GM18951 (cell line): ENCODE data around the gene RNF4.

Source experiments
- POLR2A ChIP-seq: IDR thresholded peaks from 4 replicates; pipeline ENCODE4 v1.6.1; 2011; ENCODE audit warnings: mild to moderate bottlenecking; ENCODE audit not compliant: insufficient read length, insufficient read depth; ENCODE audit errors: extremely low read depth
- in situ Hi-C: fragments of 300-500 bp; cut with MboI; formaldehyde crosslinking; loops from one replicate; pipeline ENCODE4 v1.12.0; 2022; ENCODE audit warnings: low sequenced_read_pairs, mixed read lengths, inconsistent platforms; ENCODE audit not compliant: unreplicated experiment

Gene RNF4

GRCh38 chr4:2480649-2481048, 11.7 kb downstream of the RNF4 start:
- TF ChIP-seq POLR2A, result no peak
- in situ Hi-C loops, result no loop called here

- in situ Hi-C loops, result no loop called here
- no peak for TF ChIP-seq POLR2A
Observed at GRCh38 chr4:2482192-2482591, 13.3 kb downstream of the RNF4 start.

- in situ Hi-C loops, result no loop called here
Observed at GRCh38 chr4:2482693-2483092, 13.8 kb downstream of the RNF4 start.

GRCh38 chr4:2483237-2483636, 14.3 kb downstream of the RNF4 start:
- in situ Hi-C loops, result no loop called here
- no peak for TF ChIP-seq POLR2A

More at GRCh38 chr4:2482693-2483092, 13.8 kb downstream of the RNF4 start:
- no peak for TF ChIP-seq POLR2A

GRCh38 chr4:2484185-2484584, 15.3 kb downstream of the RNF4 start:
- in situ Hi-C loops, result no loop called here
- no peak for TF ChIP-seq POLR2A

GRCh38 chr4:2484993-2485392, 16.1 kb downstream of the RNF4 start:
- TF ChIP-seq POLR2A, result no peak
- in situ Hi-C loops, result no loop called here

GRCh38 chr4:2485956-2486355, 17.1 kb downstream of the RNF4 start:
- no peak for TF ChIP-seq POLR2A

GRCh38 chr4:2486981-2487380, 18.1 kb downstream of the RNF4 start:
- in situ Hi-C loops, result no loop called here
- no peak for TF ChIP-seq POLR2A

More at GRCh38 chr4:2485956-2486355, 17.1 kb downstream of the RNF4 start:
- in situ Hi-C loops, result no loop called here

GRCh38 chr4:2487632-2488031, 18.7 kb downstream of the RNF4 start:
- in situ Hi-C loops, result no loop called here
- TF ChIP-seq POLR2A, result no peak

GRCh38 chr4:2489081-2489805, 20.3 kb downstream of the RNF4 start:
- TF ChIP-seq POLR2A, result no peak

GRCh38 chr4:2489841-2490552, 21.1 kb downstream of the RNF4 start:
- in situ Hi-C loops, result no loop called here
- TF ChIP-seq POLR2A, result no peak

More at GRCh38 chr4:2489081-2489805, 20.3 kb downstream of the RNF4 start:
- in situ Hi-C loops, result no loop called here

GRCh38 chr4:2492970-2493369, 24.1 kb downstream of the RNF4 start:
- no peak for TF ChIP-seq POLR2A
- in situ Hi-C loops, result no loop called here

GRCh38 chr4:2494992-2495391, 26.1 kb downstream of the RNF4 start:
- TF ChIP-seq POLR2A, result no peak
- in situ Hi-C loops, result no loop called here

GRCh38 chr4:2497324-2497723, 28.4 kb downstream of the RNF4 start:
- TF ChIP-seq POLR2A, result no peak
- in situ Hi-C loops, result no loop called here
